GM18517 (cell line): Measurements from ENCODE around the gene ERG28.

Source experiments
- ATAC-seq: cut with Tn5 transposase; IDR thresholded peaks from one replicate; pipeline ENCODE4 v1.9.1; 2021; ENCODE audit warnings: mild to moderate bottlenecking, moderate library complexity; ENCODE audit not compliant: unreplicated experiment

ERG28 gene

DNA sequence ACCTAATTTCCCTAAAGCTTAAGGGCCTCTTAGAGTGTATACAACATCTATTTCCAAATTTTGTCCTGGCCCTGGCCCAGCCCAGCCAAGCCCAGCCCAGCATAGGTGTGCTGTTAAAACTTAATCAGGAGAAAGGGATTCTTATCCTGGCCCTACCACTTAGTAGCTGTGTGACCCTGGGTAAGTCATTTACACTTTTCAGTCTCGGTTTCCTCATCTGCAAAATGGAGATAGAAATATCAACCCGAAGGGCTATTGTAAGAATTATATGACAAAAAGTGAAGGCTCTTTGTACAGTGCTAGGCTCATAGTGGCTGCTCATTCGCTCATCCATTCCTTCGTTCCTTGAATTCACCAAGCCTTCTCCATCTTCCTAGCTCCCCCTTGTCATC, 442 bp downstream of the ERG28 start:
- no peak for ATAC-seq

GRCh38 chr14:75658957-75659356, 1.7 kb downstream of the ERG28 start:
- ATAC-seq, result no peak

GRCh38 chr14:75657331-75657730, 3.3 kb downstream of the ERG28 start:
- no peak for ATAC-seq

DNA sequence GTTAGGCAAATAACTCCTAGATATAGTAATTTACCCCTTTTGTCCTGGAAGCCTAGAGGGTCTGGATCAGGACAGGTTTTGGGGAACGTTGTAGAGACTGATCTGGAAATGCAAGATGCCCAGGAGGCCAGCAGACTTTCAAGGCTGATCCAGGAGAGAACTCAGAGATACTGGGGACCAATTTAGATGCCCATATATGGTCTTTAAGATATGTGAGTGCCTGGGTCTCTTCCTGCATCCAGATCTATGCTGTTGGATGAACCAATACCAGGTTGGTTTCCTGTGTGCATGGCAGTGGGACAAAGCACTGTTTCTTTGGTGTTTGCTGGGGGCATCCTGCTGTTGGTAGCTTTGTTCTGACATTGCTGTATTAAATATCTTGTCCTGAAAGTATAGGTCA, 5.4 kb downstream of the ERG28 start:
- ATAC-seq, result no peak

GRCh38 chr14:75654127-75654732, 6.4 kb downstream of the ERG28 start:
- ATAC-seq, result no peak

DNA sequence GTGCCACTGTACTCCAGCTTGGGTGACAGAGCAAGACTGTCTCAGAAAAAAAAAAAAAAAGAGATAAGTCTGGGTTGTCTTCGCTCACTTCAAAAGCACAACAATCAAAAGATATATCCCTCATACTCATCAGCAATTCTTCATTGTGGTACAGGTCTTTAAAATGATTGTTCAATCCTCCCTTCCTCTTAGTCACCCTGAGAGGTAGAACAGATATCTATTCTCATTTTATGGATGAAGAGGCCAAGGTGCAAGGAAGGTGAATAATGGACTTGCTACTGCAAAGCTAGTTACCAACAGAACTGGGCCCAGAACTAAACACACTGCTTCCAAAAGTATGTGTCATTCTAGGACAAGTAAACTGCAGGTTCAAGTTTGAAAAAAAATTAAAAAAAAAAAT, 7.1 kb downstream of the ERG28 start:
- no peak for ATAC-seq

- ATAC-seq, result no peak
Observed at GRCh38 chr14:75650253-75651058, 10.2 kb downstream of the ERG28 start.

DNA sequence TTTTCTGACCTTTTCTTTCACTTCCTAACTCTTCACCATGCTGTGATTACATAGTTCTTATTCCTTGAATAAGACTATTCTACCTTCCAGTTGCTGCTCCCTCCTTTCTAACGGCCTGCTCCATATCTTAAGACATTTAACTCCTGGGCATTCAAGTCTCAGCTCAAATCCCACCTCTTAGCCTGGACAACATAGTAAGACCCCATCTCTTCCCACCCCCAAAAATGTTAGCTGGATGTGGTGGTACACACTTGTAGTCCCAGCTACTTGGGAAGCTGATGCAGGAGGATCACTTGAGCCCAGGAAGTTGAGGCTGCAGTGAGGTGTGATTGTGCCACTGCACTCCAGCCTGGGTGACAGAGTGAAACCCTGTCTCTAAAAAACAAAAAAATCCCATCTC, 10.9 kb downstream of the ERG28 start:
- ATAC-seq, result no peak

DNA sequence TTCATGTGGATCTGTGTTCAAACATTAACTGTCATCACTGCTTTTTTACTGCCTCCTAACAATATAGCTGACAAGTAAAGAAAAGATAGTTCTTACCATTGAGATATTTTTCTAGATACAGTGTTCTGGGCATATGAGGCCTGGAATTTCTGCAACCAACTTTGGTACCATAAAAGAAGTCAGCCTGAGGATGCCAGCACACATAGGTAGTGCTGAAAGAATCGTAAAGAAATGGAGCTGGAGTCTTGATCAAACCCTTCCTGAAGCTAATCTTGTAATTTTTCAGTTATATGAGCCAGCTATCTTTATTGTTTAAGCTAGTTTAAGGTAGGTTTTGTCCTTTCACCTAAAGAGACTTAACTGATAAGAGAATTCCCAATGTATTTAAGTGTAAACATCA, 11.3 kb downstream of the ERG28 start:
- no peak for ATAC-seq

DNA sequence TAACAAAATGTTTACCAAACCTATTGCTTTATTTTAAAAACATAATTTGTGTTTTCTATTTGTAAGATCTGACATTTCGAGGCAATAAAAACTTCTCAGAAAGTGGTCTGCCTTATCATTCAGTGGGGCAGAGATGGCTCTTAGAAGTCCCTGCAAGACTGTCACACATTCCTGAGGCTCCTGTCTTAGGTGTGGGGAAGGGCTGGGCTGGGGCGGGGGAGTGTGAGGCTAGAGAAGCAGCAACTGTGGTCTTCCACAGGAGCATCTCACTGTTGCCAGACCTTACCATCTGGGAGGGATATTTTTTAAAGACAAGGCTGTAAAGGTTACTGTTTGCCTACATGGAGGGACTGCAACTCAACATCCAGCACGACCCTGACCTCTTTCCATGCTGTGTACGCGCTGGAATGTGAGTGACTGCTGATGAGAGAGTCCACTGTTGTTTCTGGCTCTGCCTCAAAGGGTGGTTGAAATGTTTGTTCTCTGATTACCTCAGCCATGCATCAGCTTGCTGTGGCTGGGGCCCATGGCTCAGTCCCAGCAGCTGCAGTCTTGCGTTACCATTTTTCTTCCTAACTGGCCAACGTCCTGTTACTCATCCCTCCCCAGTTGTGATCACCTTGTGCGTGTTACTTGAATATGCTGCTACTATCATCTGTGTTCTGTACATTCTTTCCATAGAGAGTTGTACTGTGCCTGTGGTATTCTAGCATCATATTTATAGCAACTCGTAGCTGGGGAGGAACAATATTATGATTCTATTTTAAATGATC, 12.4 kb downstream of the ERG28 start:
- ATAC-seq, result no peak

DNA sequence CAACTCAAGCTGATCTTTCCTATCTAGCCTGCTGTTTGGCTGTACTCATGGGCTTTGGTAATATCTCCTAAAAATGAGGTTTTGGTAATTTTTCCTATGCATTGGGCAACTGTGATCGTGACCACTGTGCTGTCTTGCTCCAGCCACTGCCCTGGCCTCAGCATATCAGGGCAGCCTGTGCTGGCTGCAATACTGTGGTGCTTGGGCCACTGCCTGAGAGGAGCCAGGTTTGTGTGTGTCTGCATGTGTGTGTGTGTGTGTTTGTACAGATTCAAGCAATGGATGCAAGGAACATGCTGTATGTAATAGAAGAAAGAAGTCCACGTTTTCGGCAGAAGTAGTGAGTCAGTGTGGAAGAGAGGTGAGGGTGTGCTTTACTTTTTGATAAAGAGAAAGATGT, 13.0 kb downstream of the ERG28 start:
- no peak for ATAC-seq

DNA sequence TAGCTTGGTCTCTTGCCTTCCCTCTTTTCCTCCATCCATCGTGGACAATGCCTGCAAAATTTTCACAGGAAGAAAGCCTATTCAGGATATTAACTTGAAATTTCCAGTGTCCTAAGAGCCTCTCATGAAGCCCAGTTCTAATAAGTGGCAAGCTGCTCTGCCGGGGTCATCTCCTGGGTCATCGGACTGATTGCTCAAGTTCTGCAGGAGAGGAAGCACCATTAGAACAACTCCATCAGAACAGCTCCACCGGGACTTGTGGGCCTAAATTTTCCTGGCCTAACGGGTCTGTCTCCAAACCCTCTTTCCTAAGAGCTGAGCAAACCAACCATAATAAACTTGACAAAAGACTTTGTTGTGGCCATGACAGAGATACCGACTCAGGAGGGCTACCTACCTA, 13.9 kb downstream of the ERG28 start:
- no peak for ATAC-seq

DNA sequence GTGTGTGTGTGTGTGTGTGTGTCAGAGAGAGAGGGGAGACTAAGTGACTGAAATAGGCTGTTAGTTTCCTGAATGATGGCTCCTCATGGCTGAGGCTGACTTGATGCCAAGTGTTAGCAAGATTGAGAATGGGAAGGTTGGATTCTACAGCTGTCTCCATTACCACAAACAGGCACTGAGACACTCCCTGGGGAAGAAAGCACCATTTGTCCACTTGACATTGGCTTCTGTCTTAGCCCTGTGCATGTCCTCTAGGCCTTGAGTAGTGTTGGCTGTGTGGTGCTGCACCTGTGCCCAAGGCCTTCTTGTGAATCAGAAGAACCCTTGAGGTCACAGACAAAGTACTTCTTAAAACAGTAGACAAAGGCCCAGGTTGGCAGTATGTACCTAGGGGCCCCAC, 15.6 kb downstream of the ERG28 start:
- ATAC-seq, result no peak

- no peak for ATAC-seq
Observed at GRCh38 chr14:75643985-75644384, 16.7 kb downstream of the ERG28 start.

DNA sequence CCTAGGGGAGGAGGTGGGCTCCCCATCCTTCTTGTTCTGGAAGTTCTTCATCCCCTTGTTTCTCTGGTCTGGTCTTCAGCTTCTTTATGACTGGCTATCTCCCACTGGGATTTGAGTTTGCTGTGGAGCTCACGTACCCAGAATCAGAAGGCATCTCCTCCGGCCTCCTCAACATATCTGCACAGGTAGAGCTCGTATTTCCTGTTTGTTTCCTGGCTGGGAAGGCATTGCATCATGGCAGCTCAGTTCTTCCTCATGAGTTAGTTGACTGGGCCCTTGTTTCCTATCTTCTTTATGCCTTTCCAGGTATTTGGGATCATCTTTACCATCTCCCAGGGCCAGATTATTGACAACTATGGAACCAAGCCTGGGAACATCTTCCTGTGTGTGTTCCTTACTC, 19.8 kb downstream of the ERG28 start:
- ATAC-seq, result no peak

DNA sequence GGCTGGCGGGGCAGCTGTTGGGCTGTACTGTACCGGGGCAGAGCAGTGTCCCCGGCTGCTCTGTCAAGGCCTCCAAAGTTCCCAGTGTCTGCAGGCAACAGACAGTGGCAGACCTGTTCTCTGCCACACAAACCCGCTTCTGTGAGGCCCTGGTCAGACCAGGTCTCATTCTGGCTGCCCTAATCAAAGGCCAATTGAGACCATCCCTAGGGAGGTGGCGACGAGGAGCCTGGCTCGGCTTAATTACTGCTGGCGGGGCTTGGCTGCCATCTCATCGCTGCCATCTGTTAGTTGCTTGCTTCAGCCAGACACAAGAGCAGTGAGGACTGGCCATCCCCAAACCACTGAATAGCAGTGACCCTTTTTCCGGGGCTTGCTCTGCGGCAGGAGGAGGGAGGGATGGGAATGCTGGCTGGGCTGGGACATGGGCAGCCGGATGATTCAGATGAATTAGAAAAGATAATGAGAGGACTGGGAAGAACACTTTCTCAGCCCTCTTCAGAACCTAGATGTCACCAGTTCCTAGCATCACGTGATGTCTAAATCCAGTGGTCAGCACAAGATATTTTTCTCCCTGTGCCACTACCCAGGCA, 24.5 kb downstream of the ERG28 start:
- ATAC-seq, result no peak

DNA sequence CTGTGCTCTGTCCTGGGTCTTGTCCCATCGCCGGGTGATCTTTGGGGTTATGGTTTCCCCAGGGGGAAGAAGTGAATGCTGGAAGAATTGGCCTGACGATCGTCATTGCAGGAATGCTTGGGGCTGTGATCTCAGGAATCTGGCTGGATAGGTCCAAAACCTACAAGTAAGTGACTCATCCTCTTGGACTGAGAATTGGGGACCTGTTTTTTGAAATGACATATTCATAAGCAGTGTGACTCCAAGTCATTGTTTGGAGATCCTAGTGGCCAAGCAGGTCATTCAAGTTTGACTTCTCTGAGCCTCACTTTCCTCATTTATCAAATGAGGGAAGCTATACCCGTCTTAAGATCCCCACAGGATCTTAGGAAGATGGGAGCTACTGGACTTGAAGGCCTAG, 25.8 kb downstream of the ERG28 start:
- no peak for ATAC-seq

DNA sequence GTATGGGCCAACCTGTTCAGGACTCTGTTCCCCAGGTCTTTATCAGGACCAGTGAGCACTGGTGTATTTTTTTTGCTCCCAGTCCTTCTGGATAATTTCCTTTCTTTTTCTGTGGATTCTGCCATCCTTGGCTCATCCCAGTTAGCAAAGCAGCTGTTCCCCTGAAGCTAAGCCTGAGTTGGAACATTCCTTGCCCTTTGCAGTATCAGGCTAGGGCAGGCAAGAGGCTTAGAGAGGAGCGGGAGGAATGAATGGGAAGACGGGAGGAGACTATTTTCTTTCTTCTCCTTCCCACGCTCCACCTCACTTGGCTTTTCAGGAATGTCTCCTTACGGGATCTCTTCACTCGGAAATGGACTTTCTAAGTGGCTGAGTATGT, 29.2 kb downstream of the ERG28 start:
- ATAC-seq, result no peak

- no peak for ATAC-seq
Observed at GRCh38 chr14:75630695-75631452, 29.8 kb downstream of the ERG28 start.

GRCh38 chr14:75628816-75629215, 31.9 kb downstream of the ERG28 start:
- ATAC-seq, result no peak

DNA sequence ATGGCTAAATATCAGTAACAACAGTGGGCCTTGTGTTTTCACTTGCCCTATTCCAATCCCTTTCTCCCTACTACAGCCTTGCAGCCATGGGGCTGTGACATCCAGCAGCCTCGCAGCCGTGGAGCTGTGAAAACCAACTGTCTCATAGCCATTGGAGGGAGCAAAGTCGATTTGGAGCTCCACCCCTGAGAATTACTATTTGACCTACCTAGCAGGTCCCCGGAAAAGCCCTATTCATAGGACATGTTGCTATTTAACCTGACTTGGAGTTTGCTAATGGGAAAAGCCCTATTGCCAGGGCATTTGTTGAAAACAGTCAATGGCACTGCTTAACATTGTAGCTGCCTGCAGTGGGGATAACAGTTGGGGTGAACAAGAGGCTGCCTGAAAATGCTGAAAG, 33.3 kb downstream of the ERG28 start:
- no peak for ATAC-seq
